GM11168 (cell line): Measurements from ENCODE around the gene DIAPH3.

Experiments
- in situ Hi-C: fragments of 300-500 bp; cut with MboI; formaldehyde crosslinking; loops from one replicate; pipeline ENCODE4 v1.12.0; 2022; ENCODE audit warnings: low sequenced_read_pairs; ENCODE audit not compliant: unreplicated experiment

Gene DIAPH3

GRCh38 chr13:60155978-60156377, 7.8 kb downstream of the DIAPH3 start:
- in situ Hi-C loops: no loop called here

GRCh38 chr13:60152904-60153303, 10.8 kb downstream of the DIAPH3 start:
- in situ Hi-C loops: no loop called here

GRCh38 chr13:60152114-60152513, 11.6 kb downstream of the DIAPH3 start:
- in situ Hi-C loops: no loop called here

GRCh38 chr13:60150538-60150937, 13.2 kb downstream of the DIAPH3 start:
- in situ Hi-C loops: no loop called here

GRCh38 chr13:60148918-60149317, 14.8 kb downstream of the DIAPH3 start:
- in situ Hi-C loops: no loop called here

GRCh38 chr13:60147361-60147760, 16.4 kb downstream of the DIAPH3 start:
- in situ Hi-C loops: no loop called here

- in situ Hi-C loops: no loop called here
These were observed 17.3 kb downstream of the DIAPH3 start for GRCh38 chr13:60146471-60146870.

GRCh38 chr13:60143775-60144174, 20.0 kb downstream of the DIAPH3 start:
- in situ Hi-C loops: no loop called here

GRCh38 chr13:60139272-60139671, 24.5 kb downstream of the DIAPH3 start:
- in situ Hi-C loops: no loop called here

- in situ Hi-C loops: no loop called here
These were observed 25.1 kb downstream of the DIAPH3 start for GRCh38 chr13:60138674-60139073.

- in situ Hi-C loops: no loop called here
These were observed 25.7 kb downstream of the DIAPH3 start for GRCh38 chr13:60137911-60138560.

GRCh38 chr13:60135344-60135743, 28.4 kb downstream of the DIAPH3 start:
- in situ Hi-C loops: no loop called here

GRCh38 chr13:60134376-60134775, 29.4 kb downstream of the DIAPH3 start:
- in situ Hi-C loops: no loop called here

- in situ Hi-C loops: no loop called here
These were observed 42.4 kb downstream of the DIAPH3 start for GRCh38 chr13:60121337-60121687.

GRCh38 chr13:60120617-60121336, 43.0 kb downstream of the DIAPH3 start:
- in situ Hi-C loops: no loop called here

- in situ Hi-C loops: no loop called here
These were observed 44.9 kb downstream of the DIAPH3 start for GRCh38 chr13:60118696-60119400.

- in situ Hi-C loops: no loop called here
These were observed 49.2 kb downstream of the DIAPH3 start for GRCh38 chr13:60114499-60115028.

GRCh38 chr13:60112771-60113170, 51.0 kb downstream of the DIAPH3 start:
- in situ Hi-C loops: no loop called here

- in situ Hi-C loops: no loop called here
These were observed 52.0 kb downstream of the DIAPH3 start for GRCh38 chr13:60111691-60112090.

- in situ Hi-C loops: no loop called here
These were observed 54.4 kb downstream of the DIAPH3 start for GRCh38 chr13:60109285-60109684.

GRCh38 chr13:60108589-60108988, 55.1 kb downstream of the DIAPH3 start:
- in situ Hi-C loops: no loop called here
